ENCODE data around the gene CAPN13.

Gene CAPN13

GRCh38 chr2:30781961-30782533, 25.2 kb downstream of the CAPN13 start:
- Histone ChIP-seq H4K91ac (ENCODE audit: low read depth, low read length, poor library complexity) (no peak overlapping the region), H3K36me3 (replicated peaks in 1 of 2; ENCODE audit: control insufficient read depth in 2 of 2, insufficient read depth in 2 of 2, low read length in 2 of 2) (no peaks in the 10 kb centered on the region), H3K9ac (ENCODE audit: low read depth, low read length, poor library complexity) (no peak overlapping the region), H3K23ac (ENCODE audit: low read depth, low read length, poor library complexity) (no peak overlapping the region), H2BK5ac (ENCODE audit: low read length) (no peak overlapping the region), H3K79me1 (ENCODE audit: low read depth, low read length) (no peaks in the 10 kb centered on the region), H3K14ac (ENCODE audit: low read length) (no peak overlapping the region), H3K4me1 (ENCODE audit: control insufficient read depth in 2 of 2, insufficient read depth in 1 of 2, low read depth in 1 of 2, low read length in 2 of 2) (no peaks in the 10 kb centered on the region), H3K4me3 (ENCODE audit: low read length in 2 of 2) (no peak overlapping the region), H2AK5ac (ENCODE audit: low read depth, low read length) (no peak overlapping the region), H3K27me3 (ENCODE audit: control insufficient read depth in 3 of 3, insufficient read depth in 3 of 3, low read depth in 1 of 3, low read length in 3 of 3) (peaks cover 0 to 4% (median 0%) of the 10 kb centered on the region in 3 experiments), H3K18ac (ENCODE audit: low read length) (no peak overlapping the region), H3K4ac (ENCODE audit: low read length) (no peak overlapping the region), H2BK12ac (ENCODE audit: low read length) (no peak overlapping the region), H2BK120ac (ENCODE audit: low read depth, low read length) (no peak overlapping the region), H4K8ac (ENCODE audit: low read depth, low read length) (no peak overlapping the region), H3K27ac (replicated peaks; ENCODE audit: low read length) (no peak overlapping the region), H2AFZ (ENCODE audit: low read length) (no peak overlapping the region), H3K4me2 (ENCODE audit: insufficient read depth, low read length, poor library complexity, severe bottlenecking) (no peak overlapping the region), H3K9me3 (replicated peaks in 1 of 2; ENCODE audit: control insufficient read depth in 2 of 2, insufficient read depth in 1 of 2, low read depth in 1 of 2, low read length in 2 of 2) (no peaks in the 10 kb centered on the region), H2BK15ac (ENCODE audit: low read length) (no peak overlapping the region)
- no CpG with 5 or more reads among the region's 7 CpGs for WGBS, 2 donors (ENCODE audit: extremely low coverage in 2 of 2, insufficient read length in 2 of 2, insufficient replicate concordance in 1 of 2)
- DNase-seq (ENCODE audit: low spot score), result no peak

GRCh38 chr2:30781451-30781850, 25.8 kb downstream of the CAPN13 start:
- H3K18ac ChIP-seq (ENCODE audit: low read length), result no peak overlapping the region
- no peak overlapping the region for H3K23ac ChIP-seq (ENCODE audit: low read depth, low read length, poor library complexity)
- H2AK5ac ChIP-seq (ENCODE audit: low read depth, low read length), result no peak overlapping the region
- H4K8ac ChIP-seq (ENCODE audit: low read depth, low read length), result no peak overlapping the region
- H2BK12ac ChIP-seq (ENCODE audit: low read length), result no peak overlapping the region
- H2BK120ac ChIP-seq (ENCODE audit: low read depth, low read length), result no peak overlapping the region
- no peak overlapping the region for H3K27ac ChIP-seq (replicated peaks; ENCODE audit: low read length)
- H2AFZ ChIP-seq (ENCODE audit: low read length), result no peak overlapping the region
- no peaks in the 10 kb centered on the region for H3K36me3 ChIP-seq (replicated peaks in 1 of 2; ENCODE audit: control insufficient read depth in 2 of 2, insufficient read depth in 2 of 2, low read length in 2 of 2)
- no peak overlapping the region for H3K4me3 ChIP-seq (ENCODE audit: low read length in 2 of 2)
- DNase-seq (ENCODE audit: low spot score), result no peak
- H4K91ac ChIP-seq (ENCODE audit: low read depth, low read length, poor library complexity), result no peak overlapping the region
- no peaks in the 10 kb centered on the region for H3K4me1 ChIP-seq (ENCODE audit: control insufficient read depth in 2 of 2, insufficient read depth in 1 of 2, low read depth in 1 of 2, low read length in 2 of 2)
- no peak overlapping the region for H3K9ac ChIP-seq (ENCODE audit: low read depth, low read length, poor library complexity)
- H3K27me3 ChIP-seq (ENCODE audit: control insufficient read depth in 3 of 3, insufficient read depth in 3 of 3, low read depth in 1 of 3, low read length in 3 of 3), result peaks cover 0 to 6% (median 0%) of the 10 kb centered on the region in 3 experiments
- H3K9me3 ChIP-seq (replicated peaks in 1 of 2; ENCODE audit: control insufficient read depth in 2 of 2, insufficient read depth in 1 of 2, low read depth in 1 of 2, low read length in 2 of 2), result no peaks in the 10 kb centered on the region
- H3K14ac ChIP-seq (ENCODE audit: low read length), result no peak overlapping the region
- no peak overlapping the region for H2BK15ac ChIP-seq (ENCODE audit: low read length)
- no peak overlapping the region for H3K4me2 ChIP-seq (ENCODE audit: insufficient read depth, low read length, poor library complexity, severe bottlenecking)
- no peak overlapping the region for H2BK5ac ChIP-seq (ENCODE audit: low read length)
- no peak overlapping the region for H3K4ac ChIP-seq (ENCODE audit: low read length)
- no CpG with 5 or more reads among the region's 1 CpG for WGBS, 2 donors (ENCODE audit: extremely low coverage in 2 of 2, insufficient read length in 2 of 2, insufficient replicate concordance in 1 of 2)
- H3K79me1 ChIP-seq (ENCODE audit: low read depth, low read length), result no peaks in the 10 kb centered on the region

GRCh38 chr2:30780776-30781330, 26.4 kb downstream of the CAPN13 start:
- H3K9ac ChIP-seq (ENCODE audit: low read depth, low read length, poor library complexity), result no peak overlapping the region
- H3K4me3 ChIP-seq (ENCODE audit: low read length in 2 of 2), result no peak overlapping the region
- H3K27ac ChIP-seq (replicated peaks; ENCODE audit: low read length), result no peak overlapping the region
- no peaks in the 10 kb centered on the region for H3K9me3 ChIP-seq (replicated peaks in 1 of 2; ENCODE audit: control insufficient read depth in 2 of 2, insufficient read depth in 1 of 2, low read depth in 1 of 2, low read length in 2 of 2)
- H2BK120ac ChIP-seq (ENCODE audit: low read depth, low read length), result no peak overlapping the region
- no peaks in the 10 kb centered on the region for H3K36me3 ChIP-seq (replicated peaks in 1 of 2; ENCODE audit: control insufficient read depth in 2 of 2, insufficient read depth in 2 of 2, low read length in 2 of 2)
- no peak overlapping the region for H3K14ac ChIP-seq (ENCODE audit: low read length)
- no peak overlapping the region for H3K4ac ChIP-seq (ENCODE audit: low read length)
- H2AFZ ChIP-seq (ENCODE audit: low read length), result no peak overlapping the region
- H4K8ac ChIP-seq (ENCODE audit: low read depth, low read length), result no peak overlapping the region
- H2BK5ac ChIP-seq (ENCODE audit: low read length), result no peak overlapping the region
- no peaks in the 10 kb centered on the region for H3K4me1 ChIP-seq (ENCODE audit: control insufficient read depth in 2 of 2, insufficient read depth in 1 of 2, low read depth in 1 of 2, low read length in 2 of 2)
- H3K4me2 ChIP-seq (ENCODE audit: insufficient read depth, low read length, poor library complexity, severe bottlenecking), result no peak overlapping the region
- WGBS, 2 donors (ENCODE audit: extremely low coverage in 2 of 2, insufficient read length in 2 of 2, insufficient replicate concordance in 1 of 2), result no CpG with 5 or more reads among the region's 5 CpGs
- DNase-seq (ENCODE audit: low spot score), result no peak
- no peak overlapping the region for H2BK12ac ChIP-seq (ENCODE audit: low read length)
- no peak overlapping the region for H2BK15ac ChIP-seq (ENCODE audit: low read length)
- no peaks in the 10 kb centered on the region for H3K79me1 ChIP-seq (ENCODE audit: low read depth, low read length)
- no peak overlapping the region for H3K18ac ChIP-seq (ENCODE audit: low read length)
- H3K23ac ChIP-seq (ENCODE audit: low read depth, low read length, poor library complexity), result no peak overlapping the region
- H2AK5ac ChIP-seq (ENCODE audit: low read depth, low read length), result no peak overlapping the region
- no peak overlapping the region for H4K91ac ChIP-seq (ENCODE audit: low read depth, low read length, poor library complexity)
- H3K27me3 ChIP-seq (ENCODE audit: control insufficient read depth in 3 of 3, insufficient read depth in 3 of 3, low read depth in 1 of 3, low read length in 3 of 3), result peaks cover 0 to 6% (median 0%) of the 10 kb centered on the region in 3 experiments

GRCh38 chr2:30778611-30779010, 28.6 kb downstream of the CAPN13 start:
- Histone ChIP-seq H3K14ac (ENCODE audit: low read length) (no peak overlapping the region), H3K36me3 (replicated peaks in 1 of 2; ENCODE audit: control insufficient read depth in 2 of 2, insufficient read depth in 2 of 2, low read length in 2 of 2) (no peaks in the 10 kb centered on the region), H2BK15ac (ENCODE audit: low read length) (no peak overlapping the region), H3K27me3 (ENCODE audit: control insufficient read depth in 3 of 3, insufficient read depth in 3 of 3, low read depth in 1 of 3, low read length in 3 of 3) (peaks cover 0 to 6% (median 0%) of the 10 kb centered on the region in 3 experiments), H3K4me3 (ENCODE audit: low read length in 2 of 2) (no peak overlapping the region), H2BK12ac (ENCODE audit: low read length) (no peak overlapping the region), H4K8ac (ENCODE audit: low read depth, low read length) (no peak overlapping the region), H4K91ac (ENCODE audit: low read depth, low read length, poor library complexity) (no peak overlapping the region), H3K23ac (ENCODE audit: low read depth, low read length, poor library complexity) (no peak overlapping the region), H2BK120ac (ENCODE audit: low read depth, low read length) (no peak overlapping the region), H3K9ac (ENCODE audit: low read depth, low read length, poor library complexity) (no peak overlapping the region), H3K4me1 (ENCODE audit: control insufficient read depth in 2 of 2, insufficient read depth in 1 of 2, low read depth in 1 of 2, low read length in 2 of 2) (no peaks in the 10 kb centered on the region), H3K9me3 (replicated peaks in 1 of 2; ENCODE audit: control insufficient read depth in 2 of 2, insufficient read depth in 1 of 2, low read depth in 1 of 2, low read length in 2 of 2) (no peaks in the 10 kb centered on the region), H3K4ac (ENCODE audit: low read length) (no peak overlapping the region), H3K27ac (replicated peaks; ENCODE audit: low read length) (no peak overlapping the region), H3K79me1 (ENCODE audit: low read depth, low read length) (no peaks in the 10 kb centered on the region), H2BK5ac (ENCODE audit: low read length) (peak overlapping the region; percentile 16), H3K4me2 (ENCODE audit: insufficient read depth, low read length, poor library complexity, severe bottlenecking) (no peak overlapping the region), H2AK5ac (ENCODE audit: low read depth, low read length) (no peak overlapping the region), H3K18ac (ENCODE audit: low read length) (no peak overlapping the region), H2AFZ (ENCODE audit: low read length) (no peak overlapping the region)
- no CpG with 5 or more reads among the region's 11 CpGs for WGBS, 2 donors (ENCODE audit: extremely low coverage in 2 of 2, insufficient read length in 2 of 2, insufficient replicate concordance in 1 of 2)
- DNase-seq (ENCODE audit: low spot score), result no peak
